K562 (cell line): ENCODE measurements around the gene URB2. TPM values are rescaled to one million over a fixed set of nuclear protein-coding genes. Genes with fewer than 3 reads are reported as not detected.

Source experiments
- ARID1B ChIP-seq: fragments of 450-650 bp; IDR thresholded peaks from 2 replicates; pipeline ENCODE4 v1.6.1; 2016; ENCODE audit warnings: antibody characterized with exemption, mild to moderate bottlenecking, inconsistent platforms
- CREB1 ChIP-seq, 2 experiments: sonication (generic) in 1 of 2; formaldehyde crosslinking in 1 of 2; IDR thresholded peaks; 2 replicates each; pipeline versions ENCODE4 v1.6.1 to v1.8.0; 2012 to 2022; ENCODE audit warnings: inconsistent platforms in 1 of 2, mild to moderate bottlenecking in 1 of 2, missing genetic modification reagents in 1 of 2, moderate library complexity in 1 of 2
- EGR1 ChIP-seq: fragments of 450-650 bp; conservative IDR thresholded peaks from 2 replicates; pipeline ENCODE4 v1.6.1; 2017; ENCODE audit warnings: mild to moderate bottlenecking
- ERF ChIP-seq: fragments of 450-650 bp; formaldehyde crosslinking; IDR thresholded peaks from 2 replicates; pipeline ENCODE4 v1.4.0; 2020; ENCODE audit warnings: mild to moderate bottlenecking, mixed read lengths
- POLR2G ChIP-seq: fragments of 200-400 bp; formaldehyde crosslinking; IDR thresholded peaks from 2 replicates; pipeline ENCODE4 v1.6.1; 2017; ENCODE audit warnings: low read depth, mild to moderate bottlenecking, antibody characterized with exemption, low read length, moderate library complexity
- RNF219 ChIP-seq: fragments of 250-450 bp; sonication (Bioruptor Pico); IDR thresholded peaks from 2 replicates; pipeline ENCODE4 v1.5.0; 2022; ENCODE audit warnings: mild to moderate bottlenecking
- TEAD1 ChIP-seq, 2 experiments: fragments of 450-650 bp in 1 of 2; sonication (generic) in 1 of 2; formaldehyde crosslinking; IDR thresholded peaks; 2 replicates each; pipeline versions ENCODE4 v1.4.0 to v1.8.0; 2020 to 2022; ENCODE audit warnings: mild to moderate bottlenecking in 2 of 2, missing genetic modification reagents in 1 of 2
- ZBTB40 ChIP-seq, 2 experiments: fragments of 450-650 bp in 1 of 2; sonication (generic) in 1 of 2; formaldehyde crosslinking in 1 of 2; IDR thresholded peaks; 2 replicates each; pipeline versions ENCODE4 v1.7.1 to v1.9.0; 2016 to 2022; ENCODE audit warnings: inconsistent platforms in 1 of 2, mild to moderate bottlenecking in 1 of 2, missing genetic modification reagents in 1 of 2
- ZFX ChIP-seq: sonication (generic); formaldehyde crosslinking; IDR thresholded peaks from 2 replicates; pipeline ENCODE4 v1.8.0; 2022; ENCODE audit warnings: mild to moderate bottlenecking, missing genetic modification reagents, moderate library complexity
- ZNF232 ChIP-seq: sonication (generic); formaldehyde crosslinking; IDR thresholded peaks from 2 replicates; pipeline ENCODE4 v1.8.0; 2022; ENCODE audit warnings: mild to moderate bottlenecking, missing genetic modification reagents
- ZNF347 ChIP-seq: fragments of 450-650 bp; formaldehyde crosslinking; IDR thresholded peaks from 2 replicates; pipeline ENCODE4 v1.4.0; 2020; ENCODE audit warnings: low read depth, mild to moderate bottlenecking, moderate library complexity
- polyA plus RNA-seq, 8 experiments: library from polyadenylated mRNA; depleted of rRNA in 4 of 8; stranded (reverse) in 5 of 8; unstranded in 3 of 8; fragments of >200 nt; fragmentation: Nextera tagmentation in 2 of 8; fragmentation: Illumina TruSeq in 1 of 8; extraction: Ambion mirVana in 2 of 8; extraction: Trizol in 1 of 8; gene quantifications; 2 replicates each; pipeline versions ENCODE4 v1.2.1 to v1.2.3, GENCODE V29; 2011 to 2014; ENCODE audit warnings: inconsistent platforms in 1 of 8, missing spikeins in 1 of 8
- total RNA-seq, 7 experiments: library from RNA; depleted of rRNA in 6 of 7; stranded (reverse); fragments of >200 nt in 6 of 7; fragmentation: Illumina TruSeq in 2 of 7; extraction: Trizol in 2 of 7; gene quantifications; 2 replicates each; pipeline versions ENCODE4 v1.2.1 to v1.2.3, GENCODE V29; 2011 to 2021; ENCODE audit warnings: low replicate concordance in 1 of 7
- TF ChIP-seq, protein P1 (sequence below), 2 experiments: fragments of 450-650 bp in 1 of 2; sonication (generic) in 1 of 2; formaldehyde crosslinking; conservative IDR thresholded peaks; 2 replicates each; pipeline versions ENCODE4 v1.4.0 to v1.8.1; 2020 to 2022; ENCODE audit warnings: mild to moderate bottlenecking in 1 of 2, missing genetic modification reagents in 1 of 2

URB2 gene
- total and polyA plus RNA-seq, 9 of the 15 experiments (the other 6 are each of a cell fraction or from before 2014, with no cell fraction given): 2.8 to 28.3 (median 19.0) TPM

- TF ChIP-seq ZBTB40 (IDR thresholded peaks at IDR 0.05) (peak; percentile 59), ZBTB40 (CRISPR knock-in tag; IDR thresholded peaks at IDR 0.05) (no peak), POLR2G (peak; percentile 5; the same call in 1 of the 2 replicates), ZFX (CRISPR knock-in tag) (peak; percentile 50), ZNF347 (CRISPR knock-in tag) (no peak), TEAD1 (CRISPR knock-in tag; IDR thresholded peaks at IDR 0.05) (peak in 1 of 2 experiments; percentile 53; a peak in 1 of 4 replicates), EGR1 (peak; percentile 96), ZNF232 (0 out of 2 replicates have a peak, but pooled peaks have one; percentile 57), ERF (0 out of 2 replicates have a peak, but pooled peaks have one; percentile 18), ARID1B (no peak), RNF219 (no peak), CREB1 (IDR thresholded peaks at IDR 0.05) (no peak), CREB1 (CRISPR knock-in tag; IDR thresholded peaks at IDR 0.05) (peak; percentile 44; the same call in 1 of the 2 replicates)
- TF ChIP-seq, protein P1, sequence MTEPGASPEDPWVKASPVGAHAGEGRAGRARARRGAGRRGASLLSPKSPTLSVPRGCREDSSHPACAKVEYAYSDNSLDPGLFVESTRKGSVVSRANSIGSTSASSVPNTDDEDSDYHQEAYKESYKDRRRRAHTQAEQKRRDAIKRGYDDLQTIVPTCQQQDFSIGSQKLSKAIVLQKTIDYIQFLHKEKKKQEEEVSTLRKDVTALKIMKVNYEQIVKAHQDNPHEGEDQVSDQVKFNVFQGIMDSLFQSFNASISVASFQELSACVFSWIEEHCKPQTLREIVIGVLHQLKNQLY (CRISPR knock-in tag; conservative IDR thresholded peaks at IDR 0.05): no peak
Observed at GRCh38 chr1:229625071-229625914, 754 bp upstream of the URB2 start (continued).
